Adrenal gland (tissue), 5 donors: Measurements from ENCODE around the gene UBASH3B.

Experiments used
- POLR2A ChIP-seq, 2 donors: fragments of 450-650 bp; IDR thresholded peaks; one replicate each; pipeline ENCODE4 v1.6.1; 2017; ENCODE audit warnings: antibody characterized with exemption in 2 of 2, mild to moderate bottlenecking in 2 of 2, moderate library complexity in 1 of 2
- TF ChIP-seq, protein P1 (sequence below), 6 experiments: fragments of 450-650 bp in 4 of 6; fragments of 200-600 bp in 2 of 6; sonication (generic) in 1 of 6; IDR thresholded peaks; 1 replicate in 5 of 6; 2 replicates in 1 of 6; pipeline versions ENCODE4 v1.5.1 to v1.8.0; 2016 to 2021; ENCODE audit warnings: antibody characterized with exemption in 6 of 6, mild to moderate bottlenecking in 2 of 6, moderate library complexity in 1 of 6
- donor health status: DM: no; HTN: no; CAD: no.

DNA sequence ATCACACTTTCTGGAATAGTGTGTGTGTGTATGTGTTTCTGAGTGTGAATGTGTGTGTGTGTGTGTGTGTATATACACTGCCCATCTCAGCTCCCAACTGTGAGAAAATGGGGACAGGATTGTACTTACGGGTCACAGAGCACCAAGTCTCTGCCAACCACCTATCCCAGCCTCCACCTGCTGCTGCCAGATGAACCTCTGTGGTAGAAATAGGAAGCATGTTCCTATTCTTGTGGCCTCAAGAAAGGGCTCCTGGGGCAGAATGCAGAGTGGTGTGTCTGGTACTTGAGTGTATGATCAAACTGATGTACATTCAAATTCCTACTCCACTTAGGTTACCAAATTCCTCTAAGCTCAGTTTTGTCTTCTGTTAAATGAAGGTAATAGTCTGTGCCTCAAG, 14.6 kb downstream of the UBASH3B start:
- TF ChIP-seq, protein P1, sequence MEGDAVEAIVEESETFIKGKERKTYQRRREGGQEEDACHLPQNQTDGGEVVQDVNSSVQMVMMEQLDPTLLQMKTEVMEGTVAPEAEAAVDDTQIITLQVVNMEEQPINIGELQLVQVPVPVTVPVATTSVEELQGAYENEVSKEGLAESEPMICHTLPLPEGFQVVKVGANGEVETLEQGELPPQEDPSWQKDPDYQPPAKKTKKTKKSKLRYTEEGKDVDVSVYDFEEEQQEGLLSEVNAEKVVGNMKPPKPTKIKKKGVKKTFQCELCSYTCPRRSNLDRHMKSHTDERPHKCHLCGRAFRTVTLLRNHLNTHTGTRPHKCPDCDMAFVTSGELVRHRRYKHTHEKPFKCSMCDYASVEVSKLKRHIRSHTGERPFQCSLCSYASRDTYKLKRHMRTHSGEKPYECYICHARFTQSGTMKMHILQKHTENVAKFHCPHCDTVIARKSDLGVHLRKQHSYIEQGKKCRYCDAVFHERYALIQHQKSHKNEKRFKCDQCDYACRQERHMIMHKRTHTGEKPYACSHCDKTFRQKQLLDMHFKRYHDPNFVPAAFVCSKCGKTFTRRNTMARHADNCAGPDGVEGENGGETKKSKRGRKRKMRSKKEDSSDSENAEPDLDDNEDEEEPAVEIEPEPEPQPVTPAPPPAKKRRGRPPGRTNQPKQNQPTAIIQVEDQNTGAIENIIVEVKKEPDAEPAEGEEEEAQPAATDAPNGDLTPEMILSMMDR (IDR thresholded peaks at IDR 0.05) = no peak
- TF ChIP-seq POLR2A (IDR thresholded peaks at IDR 0.05) = no peak
